GM23248 (cell line): ENCODE results near the gene DDN.

Source experiments
- EZH2 ChIP-seq: fragments of 200-600 bp; sonication (generic); IDR thresholded peaks from 2 replicates; pipeline ENCODE4 v1.6.1; 2018; ENCODE audit warnings: antibody characterized with exemption, mild to moderate bottlenecking; ENCODE audit not compliant: insufficient read depth, poor library complexity, severe bottlenecking
- EZH2phosphoT487 ChIP-seq: fragments of 200-600 bp; sonication (generic); IDR thresholded peaks from 2 replicates; pipeline ENCODE4 v1.6.1; 2018; ENCODE audit warnings: antibody characterized with exemption, moderate library complexity, mild to moderate bottlenecking, low read depth; ENCODE audit not compliant: insufficient read depth

DNA sequence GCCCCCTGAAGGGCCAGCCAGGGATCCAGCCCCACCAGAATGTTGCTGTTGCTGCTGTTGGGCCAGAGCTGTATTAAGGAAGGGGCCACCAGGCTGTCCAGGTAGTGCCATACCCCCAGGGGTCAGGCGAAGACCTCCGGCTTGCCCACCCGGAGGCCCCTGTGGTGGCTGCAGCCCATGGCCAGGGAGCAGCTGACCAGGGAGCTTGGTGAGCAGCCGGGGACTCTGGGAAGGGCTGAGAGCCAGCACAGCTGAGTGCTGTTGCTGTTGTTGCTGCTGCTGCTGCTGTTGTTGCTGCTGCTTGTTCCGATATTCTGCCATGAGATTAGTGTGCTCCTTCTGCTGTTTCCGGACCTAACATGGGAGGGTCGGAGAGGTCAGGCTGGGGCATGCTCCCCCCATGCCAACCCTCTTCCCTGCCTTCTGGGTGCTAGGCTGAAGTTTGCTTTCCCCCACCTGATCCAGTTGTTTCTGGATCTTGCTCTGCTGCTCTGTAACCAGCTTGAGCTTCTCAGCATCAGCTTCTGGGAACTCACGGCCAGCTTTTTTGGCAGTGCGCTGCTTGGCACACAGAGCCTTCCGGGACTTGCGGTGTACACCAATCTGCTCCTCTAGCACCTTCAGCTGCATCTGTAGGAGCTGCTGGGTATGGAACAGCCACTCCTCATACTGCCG, 34.6 kb upstream of the DDN start:
- TF ChIP-seq EZH2 = no peak
- TF ChIP-seq EZH2phosphoT487 = no peak
